HEK293T (cell line): ENCODE data around the gene LARGE1.

Source experiments
- CTBP1 ChIP-seq: fragments of 450-650 bp; IDR thresholded peaks from 2 replicates; pipeline ENCODE4 v1.6.1; 2016; ENCODE audit warnings: borderline replicate concordance
- SP1 ChIP-seq: fragments of 450-650 bp; IDR thresholded peaks from 2 replicates; pipeline ENCODE4 v1.6.1; 2017
- SUZ12 ChIP-seq: fragments of 450-650 bp; IDR thresholded peaks from 2 replicates; pipeline ENCODE4 v1.6.1; 2016; ENCODE audit warnings: mild to moderate bottlenecking

DNA sequence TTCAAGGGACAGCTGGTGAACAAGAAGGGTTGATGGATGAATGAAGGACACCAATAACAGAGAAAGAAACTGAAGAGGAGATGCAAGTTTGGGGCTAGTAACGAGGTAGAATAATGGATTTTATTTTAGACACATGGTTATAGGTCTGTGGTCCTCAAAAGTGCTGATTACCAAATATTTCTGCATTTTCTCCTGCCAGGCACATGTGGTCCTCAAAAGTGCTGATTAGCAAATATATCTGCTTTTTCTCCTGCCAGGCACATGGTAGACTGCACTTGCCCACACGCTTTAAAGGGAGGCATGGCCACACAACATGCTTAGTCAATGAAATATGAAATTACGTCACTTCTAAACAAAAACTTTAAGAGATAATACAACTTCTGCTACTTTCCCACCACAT, 489.0 kb downstream of the LARGE1 start:
- TF ChIP-seq SUZ12: no peak
- TF ChIP-seq CTBP1: no peak
- TF ChIP-seq SP1: no peak
